HCT116 (cell line): Measurements from ENCODE around the gene POFUT2. TPM values are rescaled to one million over a fixed set of nuclear protein-coding genes. Genes with fewer than 3 reads are reported as not detected.

Experiments used
- ATAC-seq: fragments of 200-7000 bp; cut with Tn5 transposase; 2 replicates; pipeline ENCODE4 v1.9.1; 2020; ENCODE audit warnings: mild to moderate bottlenecking, moderate library complexity
- BruUV-seq: library from RNA; stranded (reverse); fragments of 400-500 nt; replicated peaks from 2 replicates; lab custom pipeline; 2021; lab: Mats Ljungman, UMichigan
- CTCF ChIA-PET: fragments of 300-600 bp; sonication (Branson Sonifier 250); formaldehyde crosslinking; loops from one replicate; lab custom pipeline; 2021; ENCODE audit warnings: antibody characterized with exemption; lab: Charles Lee
- POLR2A ChIA-PET: fragments of 300-600, 350-600 bp; sonication (Branson Sonifier 250); formaldehyde crosslinking; loops from one replicate; lab custom pipeline; 2021; ENCODE audit warnings: antibody characterized with exemption; lab: Charles Lee
- RAD21 ChIA-PET, 2 experiments: fragments of 300-600 bp; sonication (Branson Sonifier 250); formaldehyde crosslinking; loops; one replicate each; lab custom pipeline; 2023; ENCODE audit warnings: low total read pairs in 2 of 2; ENCODE audit not compliant: uncharacterized antibody in 2 of 2, unreplicated experiment in 2 of 2, low non-redundant PET in 1 of 2; lab: Charles Lee
- DNase-seq: peaks from one replicate; pipeline ENCODE4 v3.0.0-alpha.2; 2010; ENCODE audit warnings: low read depth, low spot score
- H2AFZ ChIP-seq: fragments of 200-600 bp; shearing (Covaris generic), sonication (generic); 2 replicates; pipeline ENCODE4 v1.6.1; 2017; ENCODE audit warnings: low read depth, mixed run types, mixed read lengths, antibody characterized with exemption, low read length; ENCODE audit not compliant: poor library complexity, severe bottlenecking
- H3K27ac ChIP-seq: 2 replicates; pipeline ENCODE4 v1.5.1; 2012; ENCODE audit warnings: low read depth, low read length
- H3K27me3 ChIP-seq: fragments of 200-600 bp; sonication (generic); 2 replicates; pipeline ENCODE4 v1.6.1; 2016; ENCODE audit warnings: mixed run types, low read length, mixed read lengths; ENCODE audit not compliant: insufficient read depth
- H3K36me3 ChIP-seq, 2 experiments: fragments of 200-500 bp in 1 of 2; fragments of 200-600 bp in 1 of 2; sonication (Bioruptor generic) in 1 of 2; sonication (generic) in 1 of 2; 2 replicates each; pipeline versions ENCODE4 v1.5.1 to v1.6.1; 2014 to 2016; ENCODE audit warnings: low read length in 2 of 2, inconsistent platforms in 1 of 2, mixed read lengths in 1 of 2, mixed run types in 1 of 2; ENCODE audit not compliant: insufficient read depth in 2 of 2, control insufficient read depth in 1 of 2
- H3K4me1 ChIP-seq, 2 experiments: fragments of 200-600 bp in 1 of 2; sonication (generic) in 1 of 2; 2 replicates each; pipeline versions ENCODE4 v1.5.1 to v1.6.1; 2012 to 2017; ENCODE audit warnings: low read length in 2 of 2, inconsistent platforms in 1 of 2, mild to moderate bottlenecking in 1 of 2, mixed read lengths in 1 of 2, mixed run types in 1 of 2, moderate library complexity in 1 of 2; ENCODE audit not compliant: insufficient read depth in 2 of 2, control insufficient read depth in 1 of 2
- H3K4me2 ChIP-seq: fragments of 200-600 bp; sonication (generic); 2 replicates; pipeline ENCODE4 v1.6.1; 2017; ENCODE audit warnings: mixed run types, low read length, mixed read lengths
- H3K4me3 ChIP-seq, 2 experiments: fragments of 200-600 bp in 1 of 2; sonication (generic) in 1 of 2; replicated peaks in 1 of 2; 2 replicates each; pipeline ENCODE4 v1.5.1; 2011 to 2016; ENCODE audit warnings: low read length in 2 of 2, control low read depth in 1 of 2, low read depth in 1 of 2, mild to moderate bottlenecking in 1 of 2, mixed read lengths in 1 of 2, mixed run types in 1 of 2
- H3K79me2 ChIP-seq: fragments of 200-600 bp; sonication (generic); 2 replicates; pipeline ENCODE4 v1.6.1; 2017; ENCODE audit warnings: mild to moderate bottlenecking, mixed run types, low read length, moderate library complexity, mixed read lengths; ENCODE audit not compliant: insufficient read depth
- H3K9ac ChIP-seq: fragments of 200-600 bp; sonication (generic); 2 replicates; pipeline ENCODE4 v1.6.1; 2016; ENCODE audit warnings: low read length, mixed read lengths
- H3K9me2 ChIP-seq: fragments of 200-600 bp; sonication (generic), shearing (Covaris generic); 2 replicates; pipeline ENCODE4 v1.6.1; 2017; ENCODE audit warnings: mixed run types, mild to moderate bottlenecking, moderate library complexity; ENCODE audit not compliant: insufficient read depth
- H3K9me3 ChIP-seq, 2 experiments: fragments of 200-500 bp in 1 of 2; fragments of 200-600 bp in 1 of 2; sonication (Bioruptor generic) in 1 of 2; sonication (generic) in 1 of 2; 2 replicates each; pipeline ENCODE4 v1.6.1; 2014 to 2017; ENCODE audit warnings: low read length in 2 of 2, mixed read lengths in 2 of 2, inconsistent platforms in 1 of 2, low read depth in 1 of 2, mild to moderate bottlenecking in 1 of 2, mixed run types in 1 of 2, moderate library complexity in 1 of 2; ENCODE audit not compliant: control insufficient read depth in 1 of 2, insufficient read depth in 1 of 2
- H4K20me1 ChIP-seq: fragments of 200-600 bp; sonication (generic), shearing (Covaris generic); 2 replicates; pipeline ENCODE4 v1.6.1; 2017; ENCODE audit warnings: mixed run types, mild to moderate bottlenecking, moderate library complexity; ENCODE audit not compliant: insufficient read depth
- ATF3 ChIP-seq: IDR thresholded peaks from 2 replicates; pipeline ENCODE4 v1.6.1; 2012
- CBX3 ChIP-seq: IDR thresholded peaks from 2 replicates; pipeline ENCODE4 v1.6.1; 2012; ENCODE audit warnings: low read depth
- CEBPB ChIP-seq: IDR thresholded peaks from 2 replicates; pipeline ENCODE4 v1.6.1; 2012; ENCODE audit warnings: low read depth
- CTCF ChIP-seq, 3 experiments: fragments of 200-600 bp in 1 of 3; sonication (generic) in 1 of 3; IDR thresholded peaks in 2 of 3; conservative IDR thresholded peaks in 1 of 3; 2 replicates each; pipeline ENCODE4 v1.5.1; 2012 to 2017; ENCODE audit warnings: low read depth in 2 of 3, low read length in 2 of 3, antibody characterized with exemption in 1 of 3, borderline replicate concordance in 1 of 3, control low read depth in 1 of 3, mild to moderate bottlenecking in 1 of 3, mixed read lengths in 1 of 3, mixed run types in 1 of 3, moderate library complexity in 1 of 3; ENCODE audit not compliant: insufficient read depth in 1 of 3
- EGR1 ChIP-seq: IDR thresholded peaks from 2 replicates; pipeline ENCODE4 v1.6.1; 2012; ENCODE audit warnings: low read depth
- ELF1 ChIP-seq: IDR thresholded peaks from 2 replicates; pipeline ENCODE4 v1.6.1; 2012; ENCODE audit warnings: low read depth, borderline replicate concordance
- EZH2 ChIP-seq: fragments of 200-600 bp; sonication (generic); IDR thresholded peaks from 2 replicates; pipeline ENCODE4 v1.6.1; 2017; ENCODE audit warnings: antibody characterized with exemption, mixed run types
- EZH2phosphoT487 ChIP-seq: fragments of 200-600 bp; IDR thresholded peaks from 2 replicates; pipeline ENCODE4 v1.6.1; 2018; ENCODE audit warnings: antibody characterized with exemption, borderline replicate concordance
- FOSL1 ChIP-seq: IDR thresholded peaks from 2 replicates; pipeline ENCODE4 v1.6.1; 2012; ENCODE audit warnings: low read depth
- JUND ChIP-seq: IDR thresholded peaks from 2 replicates; pipeline ENCODE4 v1.6.1; 2012
- MAX ChIP-seq: IDR thresholded peaks from 2 replicates; pipeline ENCODE4 v1.6.1; 2012
- POLR2AphosphoS5 ChIP-seq: IDR thresholded peaks from 2 replicates; pipeline ENCODE4 v1.6.1; 2011; ENCODE audit warnings: mild to moderate bottlenecking, low read depth, low read length, moderate library complexity
- TCF7L2 ChIP-seq: IDR thresholded peaks from 2 replicates; pipeline ENCODE4 v1.7.0; 2011; ENCODE audit warnings: borderline replicate concordance, inconsistent platforms; ENCODE audit not compliant: insufficient read depth, insufficient read length; ENCODE audit errors: extremely low read depth
- ZFX ChIP-seq: fragments of 450-650 bp; IDR thresholded peaks from 2 replicates; pipeline ENCODE4 v1.6.1; 2017
- intact Hi-C: fragments of 100-400 bp; cut with micrococcal nuclease; formaldehyde crosslinking; loops from 2 replicates; pipeline ENCODE4 v1.10.0; 2022
- total RNA-seq: library from RNA; stranded (reverse); gene quantifications from one replicate; pipeline ENCODE4 v1.2.1, GENCODE V29; 2021; ENCODE audit not compliant: unreplicated experiment

POFUT2 gene
- total RNA-seq, 1 experiment from 2014 or later: 20.5 TPM

- Histone ChIP-seq H3K36me3 (peaks cover 8 to 20% of the 10 kb centered on the region in 2 experiments; a peak in 3 of 4 replicates), H2AFZ (no peak overlapping the region), H4K20me1 (no peaks in the 10 kb centered on the region), H3K79me2 (peaks cover 12% of the 10 kb centered on the region), H3K27ac (no peak overlapping the region), H3K9ac (no peak overlapping the region)
- RAD21 ChIA-PET: no interaction called here
- intact Hi-C loops: no loop called here
- CTCF ChIA-PET: no interaction called here
- no peak for ATAC-seq
- POLR2A ChIA-PET: no interaction called here
- TF ChIP-seq CBX3: no peak
- no peak for TF ChIP-seq JUND
- no peak for TF ChIP-seq EZH2
- no peak for TF ChIP-seq EGR1
- no peak for TF ChIP-seq ZFX
- TF ChIP-seq ELF1: no peak
- TF ChIP-seq ATF3: no peak
- no peak for TF ChIP-seq TCF7L2
- TF ChIP-seq CTCF (IDR thresholded peaks at IDR 0.05 in 2 of 3, conservative IDR thresholded peaks at IDR 0.05 in 1 of 3; ENCODE audit: borderline replicate concordance in 1 of 3, insufficient read depth in 1 of 3, low read depth in 2 of 3, low read length in 2 of 3): no peak
- no peak for TF ChIP-seq FOSL1
- TF ChIP-seq CEBPB: no peak
- TF ChIP-seq MAX: no peak
- TF ChIP-seq EZH2phosphoT487: no peak
- TF ChIP-seq POLR2AphosphoS5: no peak
- TF ChIP-seq, all 23 proteins: peak for 0
- no peak overlapping the region for H3K4me2 ChIP-seq
- no peaks in the 10 kb centered on the region for H3K27me3 ChIP-seq
- no peak for DNase-seq
- no peaks in the 10 kb centered on the region for H3K9me3 ChIP-seq
- no TSS peak for BruUV-seq
- no peaks in the 10 kb centered on the region; a peak in 1 of 4 replicates for H3K4me1 ChIP-seq
- no peaks in the 10 kb centered on the region for H3K9me2 ChIP-seq
- no peak overlapping the region for H3K4me3 ChIP-seq
Measured at GRCh38 chr21:45282283-45283034, 5.2 kb downstream of the POFUT2 start.
